MM.1S (cell line): ENCODE results near the gene STK32B.

Experiments used
- DNase-seq: peaks from one replicate; pipeline ENCODE4 v3.0.0-alpha.2; 2015
- H2AFZ ChIP-seq: fragments of 300-600 bp; sonication (generic); 2 replicates; pipeline ENCODE4 v1.6.0; 2016; ENCODE audit warnings: antibody characterized with exemption, low read length
- H3F3A ChIP-seq: fragments of 300-600 bp; sonication (generic); 2 replicates; pipeline ENCODE4 v1.6.1; 2016; ENCODE audit warnings: mild to moderate bottlenecking, antibody characterized with exemption, low read length, moderate library complexity, mixed read lengths; ENCODE audit not compliant: insufficient read depth
- H3K27ac ChIP-seq: fragments of 300-600 bp; sonication (generic); 2 replicates; pipeline ENCODE4 v1.5.1; 2016; ENCODE audit warnings: mild to moderate bottlenecking, low read length
- H3K27me3 ChIP-seq: fragments of 300-600 bp; sonication (generic); replicated peaks from 2 replicates; pipeline ENCODE4 v1.6.0; 2016; ENCODE audit warnings: low read length; ENCODE audit not compliant: insufficient read depth
- H3K36me3 ChIP-seq: fragments of 300-600 bp; sonication (generic); replicated peaks from 2 replicates; pipeline ENCODE4 v1.6.1; 2016; ENCODE audit warnings: mild to moderate bottlenecking, low read length, mixed read lengths; ENCODE audit not compliant: insufficient read depth
- H3K4me1 ChIP-seq: fragments of 300-600 bp; sonication (generic); 2 replicates; pipeline ENCODE4 v1.6.1; 2016; ENCODE audit warnings: low read length, mixed read lengths
- H3K4me2 ChIP-seq: fragments of 300-600 bp; sonication (generic); 2 replicates; pipeline ENCODE4 v1.6.0; 2016; ENCODE audit warnings: low read depth, low read length
- H3K4me3 ChIP-seq: fragments of 300-600 bp; sonication (generic); 2 replicates; pipeline ENCODE4 v1.5.1; 2016; ENCODE audit warnings: low read length, mixed read lengths
- H3K79me2 ChIP-seq: fragments of 300-600 bp; sonication (generic); 2 replicates; pipeline ENCODE4 v1.6.1; 2016; ENCODE audit warnings: mixed run types, low read length, mixed read lengths
- H3K9ac ChIP-seq: fragments of 300-600 bp; sonication (generic); 2 replicates; pipeline ENCODE4 v1.6.1; 2016; ENCODE audit warnings: low read length, mixed read lengths
- H3K9me2 ChIP-seq: fragments of 300-600 bp; sonication (generic); replicated peaks from 2 replicates; pipeline ENCODE4 v1.6.1; 2016; ENCODE audit warnings: mild to moderate bottlenecking, low read length, mixed read lengths; ENCODE audit not compliant: insufficient read depth
- H3K9me3 ChIP-seq: fragments of 300-600 bp; sonication (generic); replicated peaks from 2 replicates; pipeline ENCODE4 v1.6.1; 2016; ENCODE audit warnings: mild to moderate bottlenecking, low read length, mixed read lengths; ENCODE audit not compliant: insufficient read depth
- H4K20me1 ChIP-seq: fragments of 300-600 bp; sonication (generic); 2 replicates; pipeline ENCODE4 v1.6.1; 2016; ENCODE audit warnings: mild to moderate bottlenecking, low read length, moderate library complexity, mixed read lengths; ENCODE audit not compliant: insufficient read depth
- CTCF ChIP-seq: fragments of 300-600 bp; sonication (generic); IDR thresholded peaks from 2 replicates; pipeline ENCODE4 v1.5.1; 2016; ENCODE audit warnings: antibody characterized with exemption, low read length, mixed read lengths
- EZH2 ChIP-seq: fragments of 300-600 bp; sonication (generic); optimal IDR thresholded peaks from 2 replicates; pipeline ENCODE3; 2017; ENCODE audit warnings: low read depth, mild to moderate bottlenecking, antibody characterized with exemption, low read length, mixed read lengths
- EZH2phosphoT487 ChIP-seq: fragments of 300-600 bp; sonication (generic); IDR thresholded peaks from 2 replicates; pipeline ENCODE4 v1.6.1; 2018; ENCODE audit warnings: antibody characterized with exemption, low read length

Gene STK32B

GRCh38 chr4:5355846-5356245 is 304.6 kb downstream of the STK32B start:
- no peak overlapping the region for H3K9ac ChIP-seq
- H2AFZ ChIP-seq, result no peak overlapping the region
- H3K27ac ChIP-seq, result no peak overlapping the region
- H3K9me3 ChIP-seq, result no peaks in the 10 kb centered on the region
- no peaks in the 10 kb centered on the region for H3K4me1 ChIP-seq
- H3K79me2 ChIP-seq, result no peaks in the 10 kb centered on the region
- H3K27me3 ChIP-seq, result no peaks in the 10 kb centered on the region
- H4K20me1 ChIP-seq, result no peaks in the 10 kb centered on the region
- DNase-seq, result no peak
- H3K36me3 ChIP-seq, result no peaks in the 10 kb centered on the region
- H3K9me2 ChIP-seq, result no peaks in the 10 kb centered on the region
- H3K4me2 ChIP-seq, result no peak overlapping the region
- H3K4me3 ChIP-seq, result no peak overlapping the region
- no peaks in the 10 kb centered on the region for H3F3A ChIP-seq
- TF ChIP-seq EZH2 (no peak), EZH2phosphoT487 (no peak), CTCF (no peak)

- Histone ChIP-seq H3K36me3 (no peaks in the 10 kb centered on the region), H3K4me2 (no peak overlapping the region), H3K9me3 (no peaks in the 10 kb centered on the region), H2AFZ (no peak overlapping the region), H3K27me3 (no peaks in the 10 kb centered on the region), H3K4me1 (no peaks in the 10 kb centered on the region), H3K4me3 (no peak overlapping the region), H3K9ac (no peak overlapping the region), H3F3A (no peaks in the 10 kb centered on the region), H4K20me1 (no peaks in the 10 kb centered on the region), H3K79me2 (no peaks in the 10 kb centered on the region), H3K27ac (no peak overlapping the region), H3K9me2 (no peaks in the 10 kb centered on the region)
- no peak for DNase-seq
- TF ChIP-seq EZH2, result no peak
- no peak for TF ChIP-seq CTCF
- no peak for TF ChIP-seq EZH2phosphoT487
Observed at GRCh38 chr4:5357870-5358269, 306.6 kb downstream of the STK32B start.

GRCh38 chr4:5361968-5362367 is 310.7 kb downstream of the STK32B start:
- Histone ChIP-seq H3K79me2 (no peaks in the 10 kb centered on the region), H3K9ac (no peak overlapping the region), H2AFZ (no peak overlapping the region), H3K9me2 (no peaks in the 10 kb centered on the region), H3K4me2 (no peak overlapping the region), H3K4me3 (no peak overlapping the region), H3K9me3 (no peaks in the 10 kb centered on the region), H3F3A (0 out of 2 replicates have a peak, but pooled peaks cover 7% of the 10 kb centered on the region), H3K27ac (no peak overlapping the region), H4K20me1 (no peaks in the 10 kb centered on the region), H3K36me3 (no peaks in the 10 kb centered on the region), H3K27me3 (no peaks in the 10 kb centered on the region), H3K4me1 (0 out of 2 replicates have a peak, but pooled peaks cover 6% of the 10 kb centered on the region)
- peak; percentile 39 for DNase-seq
- no peak for TF ChIP-seq CTCF
- TF ChIP-seq EZH2phosphoT487, result no peak
